Measurements from ENCODE around the gene ZNF526.
"Not testable (repeated sequence)": the region's sequence is repeated elsewhere in the genome, so short reads cannot be mapped to it uniquely, and the experiment has no call there.

ZNF526 gene

DNA sequence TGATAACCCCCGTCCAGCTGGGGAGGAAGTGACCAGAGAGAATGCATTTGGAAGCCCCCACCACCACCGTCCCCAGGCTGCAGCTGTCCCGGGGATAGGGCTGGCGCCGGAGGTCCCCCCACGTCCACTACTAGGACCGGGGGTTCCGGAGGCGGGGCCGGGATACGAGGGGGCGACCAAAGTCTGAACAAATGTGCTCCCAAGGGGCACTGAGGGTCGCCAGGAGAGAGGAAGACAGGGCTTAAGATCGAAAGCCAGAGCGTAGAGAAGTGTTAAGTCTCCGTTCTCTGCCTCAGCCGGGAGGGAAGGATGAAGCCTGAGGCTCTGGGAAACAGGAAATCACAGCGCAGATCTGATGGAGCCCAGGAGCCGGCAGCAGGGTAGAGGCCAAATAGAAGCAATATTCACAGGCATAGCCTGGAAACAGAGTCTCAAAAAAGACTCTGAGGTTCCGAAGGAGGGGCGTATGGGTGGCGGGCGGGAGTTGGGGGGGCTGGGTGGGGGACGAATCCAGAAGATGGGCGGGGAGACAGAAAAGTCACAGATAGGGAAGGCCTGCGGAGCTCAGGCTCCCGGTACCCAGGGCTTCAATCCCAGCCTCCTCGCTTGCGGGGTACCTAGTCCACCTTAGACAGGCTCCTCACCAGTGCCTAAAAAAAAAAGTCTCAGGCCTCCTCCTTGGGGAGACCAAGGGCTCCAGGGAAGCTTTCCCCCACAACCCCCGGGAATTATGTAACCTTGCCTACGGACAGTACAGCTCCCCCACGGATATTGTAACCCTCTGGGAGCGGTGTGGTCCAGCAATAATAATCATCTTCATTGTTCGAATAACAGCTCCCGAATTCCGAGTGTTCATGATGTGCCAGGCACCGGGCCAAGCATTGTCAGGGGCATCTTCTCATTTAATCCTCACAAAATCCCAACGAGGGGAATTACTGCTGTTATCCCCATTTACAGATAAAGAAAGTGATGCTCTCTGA lies 35.9 kb downstream of the ZNF526 start:
- TF ChIP-seq, protein P1, sequence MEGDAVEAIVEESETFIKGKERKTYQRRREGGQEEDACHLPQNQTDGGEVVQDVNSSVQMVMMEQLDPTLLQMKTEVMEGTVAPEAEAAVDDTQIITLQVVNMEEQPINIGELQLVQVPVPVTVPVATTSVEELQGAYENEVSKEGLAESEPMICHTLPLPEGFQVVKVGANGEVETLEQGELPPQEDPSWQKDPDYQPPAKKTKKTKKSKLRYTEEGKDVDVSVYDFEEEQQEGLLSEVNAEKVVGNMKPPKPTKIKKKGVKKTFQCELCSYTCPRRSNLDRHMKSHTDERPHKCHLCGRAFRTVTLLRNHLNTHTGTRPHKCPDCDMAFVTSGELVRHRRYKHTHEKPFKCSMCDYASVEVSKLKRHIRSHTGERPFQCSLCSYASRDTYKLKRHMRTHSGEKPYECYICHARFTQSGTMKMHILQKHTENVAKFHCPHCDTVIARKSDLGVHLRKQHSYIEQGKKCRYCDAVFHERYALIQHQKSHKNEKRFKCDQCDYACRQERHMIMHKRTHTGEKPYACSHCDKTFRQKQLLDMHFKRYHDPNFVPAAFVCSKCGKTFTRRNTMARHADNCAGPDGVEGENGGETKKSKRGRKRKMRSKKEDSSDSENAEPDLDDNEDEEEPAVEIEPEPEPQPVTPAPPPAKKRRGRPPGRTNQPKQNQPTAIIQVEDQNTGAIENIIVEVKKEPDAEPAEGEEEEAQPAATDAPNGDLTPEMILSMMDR (IDR thresholded peaks at IDR 0.05; ENCODE audit: poor library complexity, severe bottlenecking): no peak
- Histone ChIP-seq H3K4me1 (ENCODE audit: insufficient read depth, poor library complexity, severe bottlenecking) (peaks cover 7% of the 10 kb centered on the region), H3K27me3 (ENCODE audit: insufficient read depth, poor library complexity, severe bottlenecking) (no peaks in the 10 kb centered on the region), H3K36me3 (ENCODE audit: low read depth) (0 out of 2 replicates have a peak, but pooled peaks cover 5% of the 10 kb centered on the region), H3K4me3 (ENCODE audit: severe bottlenecking) (peak overlapping the region; percentile 79), H3K27ac (ENCODE audit: poor library complexity, severe bottlenecking) (peak overlapping the region; percentile 96), H3K9me3 (ENCODE audit: severe bottlenecking) (no peaks in the 10 kb centered on the region)
- ATAC-seq (ENCODE audit: low read depth): peak; percentile 52
- no peak for DNase-seq (ENCODE audit: low spot score)

DNA sequence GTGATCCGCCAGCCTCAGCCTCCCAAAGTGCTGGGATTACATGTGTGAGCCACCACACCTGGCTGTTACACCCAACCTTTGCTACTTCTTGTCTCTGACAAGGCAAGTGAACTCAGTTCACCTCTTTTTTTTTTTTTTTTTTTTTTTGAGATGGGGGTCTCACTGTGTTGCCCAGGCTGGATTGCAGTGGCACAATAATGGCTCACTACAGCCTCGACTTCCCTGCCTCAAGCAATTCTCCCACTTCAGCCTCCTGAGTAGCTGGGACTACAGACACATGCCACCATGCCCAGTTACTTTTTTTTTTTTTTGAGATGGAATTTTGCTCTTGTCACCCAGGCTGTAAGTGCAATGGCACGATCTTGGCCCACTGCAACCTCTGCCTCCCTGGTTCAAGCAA lies 37.7 kb downstream of the ZNF526 start:
- not testable (repeated sequence) for H3K4me1 ChIP-seq (ENCODE audit: insufficient read depth, poor library complexity, severe bottlenecking); H3K27me3 ChIP-seq (ENCODE audit: insufficient read depth, poor library complexity, severe bottlenecking); DNase-seq (ENCODE audit: low spot score); ATAC-seq (ENCODE audit: low read depth); H3K4me3 ChIP-seq (ENCODE audit: severe bottlenecking); H3K36me3 ChIP-seq (ENCODE audit: low read depth); H3K9me3 ChIP-seq (ENCODE audit: severe bottlenecking); H3K27ac ChIP-seq (ENCODE audit: poor library complexity, severe bottlenecking)

- Histone ChIP-seq H3K27me3 (ENCODE audit: insufficient read depth, poor library complexity, severe bottlenecking) (no peaks in the 10 kb centered on the region), H3K9me3 (ENCODE audit: severe bottlenecking) (no peaks in the 10 kb centered on the region), H3K4me3 (ENCODE audit: severe bottlenecking) (no peak overlapping the region), H3K27ac (ENCODE audit: poor library complexity, severe bottlenecking) (no peak overlapping the region), H3K36me3 (ENCODE audit: low read depth) (no peaks in the 10 kb centered on the region), H3K4me1 (ENCODE audit: insufficient read depth, poor library complexity, severe bottlenecking) (no peaks in the 10 kb centered on the region)
- TF ChIP-seq, protein P1 (IDR thresholded peaks at IDR 0.05; ENCODE audit: poor library complexity, severe bottlenecking): no peak
- ATAC-seq (ENCODE audit: low read depth) (no peak), DNase-seq (ENCODE audit: low spot score) (no peak)
Observed at GRCh38 chr19:42261763-42262162, 41.7 kb downstream of the ZNF526 start.

DNA sequence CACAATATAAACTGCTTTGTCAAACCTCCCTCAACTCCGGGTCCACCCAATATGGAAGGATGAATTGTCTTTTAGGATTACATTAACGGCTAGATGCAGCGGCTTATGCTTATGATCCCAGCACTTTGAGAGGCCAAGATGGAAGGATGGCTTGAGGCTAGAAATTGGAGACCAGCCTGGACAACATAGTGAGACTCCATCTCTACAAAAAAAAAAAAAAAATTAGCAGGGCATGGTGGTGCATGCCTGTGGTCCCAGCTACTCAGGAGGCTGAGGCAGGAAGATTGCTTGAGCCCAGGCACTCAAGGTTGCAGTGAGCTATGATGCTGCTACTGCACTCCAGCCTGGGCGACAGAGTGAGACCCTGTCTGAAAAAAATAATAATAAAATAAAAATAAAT lies 46.0 kb downstream of the ZNF526 start:
- H3K4me1 ChIP-seq (ENCODE audit: insufficient read depth, poor library complexity, severe bottlenecking); H3K36me3 ChIP-seq (ENCODE audit: low read depth); H3K4me3 ChIP-seq (ENCODE audit: severe bottlenecking); H3K27ac ChIP-seq (ENCODE audit: poor library complexity, severe bottlenecking); H3K9me3 ChIP-seq (ENCODE audit: severe bottlenecking); DNase-seq (ENCODE audit: low spot score); H3K27me3 ChIP-seq (ENCODE audit: insufficient read depth, poor library complexity, severe bottlenecking); ATAC-seq (ENCODE audit: low read depth): not testable (repeated sequence)

DNA sequence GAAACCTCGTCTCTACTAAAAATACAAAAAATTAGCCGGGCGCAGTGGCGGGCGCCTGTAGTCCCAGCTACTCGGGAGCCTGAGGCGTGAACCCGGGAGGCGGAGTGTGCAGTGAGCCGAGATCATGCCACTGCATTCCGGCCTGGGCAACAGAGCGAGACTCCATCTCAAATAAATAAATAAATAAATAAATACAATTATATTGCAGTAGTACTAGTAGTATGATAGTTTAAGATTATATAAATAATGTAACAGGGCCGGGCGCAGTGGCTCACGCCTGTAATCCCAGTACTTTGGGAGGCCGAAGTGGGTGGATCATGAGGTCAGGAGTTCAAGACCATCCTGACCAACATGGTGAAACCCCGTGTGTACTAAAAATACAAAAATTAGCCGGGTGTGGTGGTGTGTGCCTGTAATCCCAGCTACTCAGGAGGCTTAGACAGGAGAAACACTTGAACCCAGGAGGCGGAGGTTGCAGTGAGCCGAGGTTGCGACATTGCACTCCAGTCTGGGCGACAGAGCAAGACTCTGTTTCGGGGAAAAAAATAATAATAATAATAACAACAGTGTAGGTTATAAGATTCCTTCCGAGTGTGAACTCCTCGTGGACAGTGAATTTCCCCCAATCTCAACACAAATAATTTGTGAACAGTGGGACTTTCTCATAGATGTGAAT lies 47.0 kb downstream of the ZNF526 start:
- not testable (repeated sequence) for ATAC-seq (ENCODE audit: low read depth); H3K9me3 ChIP-seq (ENCODE audit: severe bottlenecking); H3K36me3 ChIP-seq (ENCODE audit: low read depth); H3K27me3 ChIP-seq (ENCODE audit: insufficient read depth, poor library complexity, severe bottlenecking); DNase-seq (ENCODE audit: low spot score); H3K4me1 ChIP-seq (ENCODE audit: insufficient read depth, poor library complexity, severe bottlenecking); H3K4me3 ChIP-seq (ENCODE audit: severe bottlenecking)
- peak overlapping the region; percentile 98 for H3K27ac ChIP-seq (ENCODE audit: poor library complexity, severe bottlenecking)

GRCh38 chr19:42267644-42268141 lies 47.6 kb downstream of the ZNF526 start:
- H3K9me3 ChIP-seq (ENCODE audit: severe bottlenecking): no peaks in the 10 kb centered on the region
- no peaks in the 10 kb centered on the region for H3K36me3 ChIP-seq (ENCODE audit: low read depth)
- H3K27me3 ChIP-seq (ENCODE audit: insufficient read depth, poor library complexity, severe bottlenecking): no peaks in the 10 kb centered on the region
- DNase-seq (ENCODE audit: low spot score): no peak
- TF ChIP-seq, protein P1 (IDR thresholded peaks at IDR 0.05; ENCODE audit: poor library complexity, severe bottlenecking): no peak
- no peak for ATAC-seq (ENCODE audit: low read depth)
- H3K4me3 ChIP-seq (ENCODE audit: severe bottlenecking): peak overlapping the region; percentile 84
- peaks cover 5% of the 10 kb centered on the region for H3K4me1 ChIP-seq (ENCODE audit: insufficient read depth, poor library complexity, severe bottlenecking)
- H3K27ac ChIP-seq (ENCODE audit: poor library complexity, severe bottlenecking): peak overlapping the region; percentile 98

All from RWPE2 (cell line).